Duodenal mucosa (tissue), 2 donors: ENCODE results near the gene ENDOV.
"Not testable (repeated sequence)": the region's sequence is repeated elsewhere in the genome, so short reads cannot be mapped to it uniquely, and the experiment has no call there.

Source experiments
- H3K27ac ChIP-seq: one replicate; pipeline ENCODE4 v1.7.0; 2013; ENCODE audit warnings: low read depth, low read length
- H3K27me3 ChIP-seq, 2 donors: one replicate each; pipeline ENCODE4 v1.7.0; 2013; ENCODE audit warnings: low read length in 2 of 2, control low read depth in 1 of 2; ENCODE audit not compliant: insufficient read depth in 2 of 2, control insufficient read depth in 1 of 2
- H3K36me3 ChIP-seq, 2 donors: one replicate each; pipeline ENCODE4 v1.7.0; 2013; ENCODE audit warnings: low read length in 2 of 2, control low read depth in 1 of 2; ENCODE audit not compliant: insufficient read depth in 2 of 2, control insufficient read depth in 1 of 2
- H3K4me1 ChIP-seq, 2 donors: one replicate each; pipeline ENCODE4 v1.7.0; 2013; ENCODE audit warnings: low read length in 2 of 2, control low read depth in 1 of 2; ENCODE audit not compliant: insufficient read depth in 2 of 2, control insufficient read depth in 1 of 2
- H3K4me3 ChIP-seq, 2 donors: one replicate each; pipeline ENCODE4 v1.7.0; 2013; ENCODE audit warnings: low read length in 2 of 2, low read depth in 1 of 2
- H3K9ac ChIP-seq, 2 donors: one replicate each; pipeline ENCODE4 v1.7.0; 2013; ENCODE audit warnings: low read length in 2 of 2, low read depth in 1 of 2
- H3K9me3 ChIP-seq, 2 donors: one replicate each; pipeline ENCODE4 v1.7.0; 2013; ENCODE audit warnings: low read length in 2 of 2, control low read depth in 1 of 2; ENCODE audit not compliant: control insufficient read depth in 1 of 2

The ENDOV gene

DNA sequence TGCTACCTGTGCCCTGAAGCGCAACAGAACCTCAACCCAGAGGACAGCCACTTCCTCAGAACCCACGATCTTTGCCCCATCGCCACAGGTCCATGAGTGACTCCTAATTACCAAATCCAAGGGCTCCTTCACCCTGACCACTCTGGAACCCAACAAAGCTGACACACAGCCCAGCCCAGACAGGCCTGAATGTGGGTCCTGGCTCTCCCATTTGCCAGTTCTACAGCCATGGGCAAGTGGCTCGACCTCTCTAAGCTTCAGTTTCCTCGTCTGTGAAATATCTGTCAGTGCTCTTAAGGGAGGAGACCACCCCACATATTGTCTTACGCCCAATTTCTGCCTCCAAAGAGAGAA is 18.0 kb upstream of the ENDOV start:
- Histone ChIP-seq H3K9ac (no peak overlapping the region), H3K27ac (no peak overlapping the region), H3K27me3 (no peaks in the 10 kb centered on the region), H3K9me3 (no peaks in the 10 kb centered on the region), H3K4me3 (no peak overlapping the region), H3K36me3 (peaks cover 14 to 37% of the 10 kb centered on the region in 2 donors), H3K4me1 (no peaks in the 10 kb centered on the region)

DNA sequence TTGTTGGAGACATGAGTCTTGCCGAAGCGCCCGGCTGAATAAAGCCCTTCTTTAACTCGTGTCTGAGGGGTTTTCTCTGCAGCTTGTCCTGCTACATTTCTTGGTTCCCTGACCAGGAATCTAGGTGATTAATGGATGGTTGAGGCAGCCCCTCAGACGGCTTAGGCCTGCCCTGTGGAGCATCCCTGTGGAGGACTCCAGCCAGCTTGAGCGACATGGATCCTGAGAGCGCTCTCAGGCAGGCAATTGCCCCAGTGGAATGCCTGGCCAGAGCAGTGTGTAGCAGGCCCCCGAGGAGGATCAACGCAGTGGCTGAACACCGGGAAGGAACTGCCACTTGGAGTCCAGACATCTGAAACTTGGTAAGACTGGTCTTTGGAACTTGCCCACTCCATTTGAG is 17.3 kb upstream of the ENDOV start:
- H3K4me1 ChIP-seq: no peaks in the 10 kb centered on the region
- H3K4me3 ChIP-seq: no peak overlapping the region
- no peaks in the 10 kb centered on the region for H3K9me3 ChIP-seq
- no peaks in the 10 kb centered on the region for H3K27me3 ChIP-seq
- peaks cover 14 to 33% of the 10 kb centered on the region in 2 donors for H3K36me3 ChIP-seq
- H3K27ac ChIP-seq: no peak overlapping the region
- no peak overlapping the region for H3K9ac ChIP-seq

DNA sequence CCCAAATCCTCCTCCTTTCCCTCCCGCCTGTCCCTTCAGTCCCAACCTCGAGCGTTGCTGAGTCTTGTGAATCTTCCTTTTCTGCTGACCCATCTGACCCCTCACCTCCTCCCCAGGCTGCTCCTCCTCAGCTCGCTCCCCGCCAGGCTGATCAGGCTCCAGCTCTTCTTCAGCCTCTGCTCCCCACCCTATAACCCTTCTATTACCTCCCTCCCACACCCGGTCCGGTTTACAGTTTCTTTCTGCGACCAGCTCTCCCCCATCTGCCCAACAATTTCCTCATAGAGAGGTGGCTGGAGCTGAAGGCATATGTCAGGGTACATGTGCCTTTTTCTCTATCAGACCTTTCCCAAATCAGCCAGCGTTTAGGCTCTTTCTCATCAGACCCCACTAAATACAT is 13.9 kb upstream of the ENDOV start:
- H3K36me3 ChIP-seq, H3K27me3 ChIP-seq, H3K9ac ChIP-seq, H3K4me3 ChIP-seq, H3K9me3 ChIP-seq, H3K27ac ChIP-seq, H3K4me1 ChIP-seq: not testable (repeated sequence)

DNA sequence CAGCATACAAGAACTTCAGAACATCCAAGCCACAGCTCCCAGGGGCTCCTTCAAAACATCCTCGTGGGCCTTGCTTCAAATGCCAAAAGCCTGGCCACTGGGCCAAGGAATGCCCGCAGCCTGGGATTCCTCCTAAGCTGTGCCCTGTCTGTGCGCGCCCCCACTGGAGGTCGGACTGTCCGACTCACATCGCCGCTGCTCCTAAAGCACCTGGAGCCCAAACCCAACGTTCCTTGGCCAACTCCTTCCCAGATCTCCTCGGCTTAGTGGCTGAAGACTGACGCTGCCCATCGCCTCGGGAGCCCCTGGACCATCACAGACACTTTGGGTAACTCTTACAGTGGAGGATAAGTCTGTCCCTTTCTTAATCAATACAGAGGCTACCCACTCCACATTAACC is 12.9 kb upstream of the ENDOV start:
- not testable (repeated sequence) for H3K27me3 ChIP-seq, H3K4me3 ChIP-seq, H3K27ac ChIP-seq, H3K9ac ChIP-seq, H3K9me3 ChIP-seq, H3K36me3 ChIP-seq, H3K4me1 ChIP-seq

DNA sequence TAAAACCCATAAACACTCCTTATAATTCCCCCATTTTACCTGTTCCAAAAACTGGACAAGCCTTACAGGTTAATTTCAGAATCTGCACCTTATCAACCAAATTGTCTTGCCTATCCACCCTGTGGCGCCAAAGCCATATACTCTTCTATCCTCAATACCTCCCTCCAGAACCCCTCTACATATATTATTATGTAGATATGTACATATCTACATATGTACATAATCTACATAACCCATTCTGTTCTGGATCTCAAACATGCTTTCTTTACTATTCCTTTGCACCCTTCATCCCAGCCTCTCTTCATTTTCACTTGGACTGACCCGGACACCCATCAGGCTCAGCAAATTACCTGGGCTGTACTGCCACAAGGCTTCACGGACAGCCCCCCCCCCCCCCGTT is 12.0 kb upstream of the ENDOV start:
- Histone ChIP-seq H3K4me3 (no peak overlapping the region), H3K4me1 (no peaks in the 10 kb centered on the region), H3K27me3 (no peaks in the 10 kb centered on the region), H3K27ac (no peak overlapping the region), H3K9me3 (no peaks in the 10 kb centered on the region), H3K36me3 (no peaks in the 10 kb centered on the region), H3K9ac (no peak overlapping the region)

DNA sequence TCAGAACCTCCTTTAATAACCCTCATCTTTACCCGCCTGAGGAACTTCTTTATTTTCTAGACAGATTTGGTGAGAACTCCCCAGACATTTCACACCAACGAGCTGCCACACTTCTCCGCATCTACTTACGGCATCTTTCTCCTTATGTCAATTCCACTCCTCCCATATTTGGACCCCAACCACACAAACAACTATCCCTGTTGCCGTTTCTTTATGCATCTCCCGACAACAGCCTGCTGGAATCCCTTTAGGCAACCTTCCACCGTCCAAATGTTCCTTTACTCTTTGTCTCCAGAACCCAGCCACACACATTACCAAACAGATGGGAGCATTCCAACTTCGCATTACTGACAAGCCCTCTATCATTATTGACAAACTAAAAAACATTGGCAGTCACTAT is 8.8 kb upstream of the ENDOV start:
- Histone ChIP-seq H3K27ac (no peak overlapping the region), H3K9ac (no peak overlapping the region), H3K36me3 (no peaks in the 10 kb centered on the region), H3K9me3 (no peaks in the 10 kb centered on the region), H3K27me3 (no peaks in the 10 kb centered on the region), H3K4me3 (no peak overlapping the region), H3K4me1 (no peaks in the 10 kb centered on the region)

DNA sequence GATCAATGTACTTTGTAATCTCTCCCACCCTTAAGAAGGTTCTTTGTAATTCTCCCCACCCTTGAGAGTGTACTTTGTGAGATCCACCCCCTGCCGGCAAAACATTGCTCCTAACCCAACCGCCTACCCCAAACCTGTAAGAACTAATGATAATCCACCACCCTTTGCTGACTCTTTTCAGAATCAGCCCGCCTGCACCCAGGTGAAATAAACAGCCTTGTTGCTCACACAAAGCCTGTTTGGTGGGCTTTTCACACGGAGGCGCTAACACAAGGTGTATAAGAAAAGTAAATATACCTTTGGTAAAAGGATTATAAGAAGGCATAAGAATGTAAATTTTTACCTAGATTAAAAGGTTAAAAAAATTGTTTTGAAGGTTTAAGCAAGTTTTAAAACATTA is 7.0 kb upstream of the ENDOV start:
- not testable (repeated sequence) for H3K36me3 ChIP-seq, H3K9me3 ChIP-seq, H3K4me3 ChIP-seq, H3K27me3 ChIP-seq, H3K27ac ChIP-seq, H3K4me1 ChIP-seq, H3K9ac ChIP-seq

DNA sequence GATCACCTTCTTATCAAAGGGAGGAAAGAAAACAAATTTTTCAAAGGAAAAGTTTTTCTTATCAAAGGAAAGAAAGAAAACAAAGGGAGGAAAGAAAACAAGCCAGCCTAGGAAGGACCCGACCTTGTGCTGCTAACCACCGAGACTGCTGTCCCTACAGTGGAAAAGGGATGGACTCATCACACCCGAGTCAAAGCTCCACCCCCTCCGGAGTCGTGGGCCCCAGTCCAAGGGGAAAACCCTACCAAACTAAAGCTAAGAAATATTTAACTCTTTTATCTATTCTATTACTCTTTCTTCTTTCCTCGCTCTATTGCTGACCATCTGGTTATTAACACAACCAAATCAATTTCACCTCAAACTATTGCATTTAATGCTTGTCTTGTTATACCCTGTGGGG is 6.1 kb upstream of the ENDOV start:
- peaks cover under 1 to 3% of the 10 kb centered on the region in 2 donors for H3K4me1 ChIP-seq
- H3K4me3 ChIP-seq: no peak overlapping the region
- no peaks in the 10 kb centered on the region for H3K36me3 ChIP-seq
- no peak overlapping the region for H3K9ac ChIP-seq
- H3K9me3 ChIP-seq: no peaks in the 10 kb centered on the region
- H3K27ac ChIP-seq: no peak overlapping the region
- peaks cover 6% of the 10 kb centered on the region in 2 donors for H3K27me3 ChIP-seq

DNA sequence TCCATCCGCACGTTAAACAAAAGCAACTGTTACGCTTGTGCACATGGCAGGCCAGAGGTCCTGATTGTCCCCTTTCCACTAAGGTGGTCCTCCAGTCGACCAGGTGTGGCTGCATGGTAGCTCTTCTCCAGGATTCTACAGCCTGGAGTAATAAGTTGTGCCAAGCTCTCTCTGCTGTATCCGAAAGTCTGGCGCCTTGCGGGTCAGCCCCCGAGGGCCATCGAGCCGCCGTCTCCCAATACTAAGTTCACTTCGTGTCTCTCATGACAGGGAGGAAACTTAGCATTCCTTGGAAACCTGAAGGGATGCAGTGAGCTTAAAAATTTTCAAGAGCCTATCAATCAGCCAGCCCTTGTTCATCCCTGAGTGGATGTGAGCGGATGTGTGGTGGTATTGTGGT is 5.3 kb upstream of the ENDOV start:
- Histone ChIP-seq H3K27me3 (peaks cover 12 to 13% of the 10 kb centered on the region in 2 donors), H3K9ac (no peak overlapping the region)

DNA sequence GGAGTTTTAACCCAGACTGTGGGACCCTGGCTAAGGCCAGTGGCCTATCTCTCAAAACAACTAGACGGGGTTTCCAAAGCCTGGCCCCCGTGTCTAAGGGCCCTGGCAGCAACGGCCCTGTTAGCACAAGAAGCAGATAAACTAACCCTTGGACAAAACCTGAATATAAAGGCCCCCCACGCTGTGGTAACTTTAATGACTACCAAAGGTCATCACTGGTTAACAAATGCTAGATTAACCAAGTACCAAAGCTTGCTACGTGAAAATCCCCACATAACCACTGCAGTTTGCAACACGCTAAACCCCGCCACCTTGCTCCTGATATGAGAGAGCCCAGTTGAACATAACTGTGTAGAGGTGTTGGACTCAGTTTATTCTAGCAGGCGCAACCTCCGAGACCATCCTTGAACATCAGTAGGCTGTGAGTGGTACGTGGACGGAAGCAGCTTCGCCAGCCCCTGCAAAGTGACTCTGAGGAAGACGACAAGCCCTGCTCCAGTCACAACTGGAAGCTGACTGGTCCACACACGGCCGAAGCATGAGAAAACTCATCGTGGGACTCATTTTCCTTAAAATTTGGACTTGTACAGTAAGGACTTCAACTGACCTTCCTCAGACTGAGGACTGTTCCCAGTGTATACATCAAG is 4.4 kb upstream of the ENDOV start:
- not testable (repeated sequence) for H3K36me3 ChIP-seq, H3K4me3 ChIP-seq, H3K27ac ChIP-seq, H3K9me3 ChIP-seq, H3K9ac ChIP-seq
- H3K4me1 ChIP-seq: peaks cover 10 to 11% of the 10 kb centered on the region in 2 donors
- peaks cover 12 to 14% of the 10 kb centered on the region in 2 donors for H3K27me3 ChIP-seq

More for the DNA sequence above, 5.3 kb upstream of the ENDOV start:
- no peaks in the 10 kb centered on the region for H3K36me3 ChIP-seq
- H3K4me1 ChIP-seq: peaks cover 8 to 10% of the 10 kb centered on the region in 2 donors
- no peak overlapping the region for H3K27ac ChIP-seq
- H3K9me3 ChIP-seq: no peaks in the 10 kb centered on the region
- H3K4me3 ChIP-seq: no peak overlapping the region
